Measurements from ENCODE around the gene NPAS2. TPM values are rescaled to one million over a fixed set of nuclear protein-coding genes. Genes with fewer than 3 reads are reported as not detected.

NPAS2 gene
- total RNA-seq, 2 donors from 2014 or later, result 29.2 to 50.8 TPM

GRCh38 chr2:100962366-100963025, 142.6 kb downstream of the NPAS2 start:
- Histone ChIP-seq H3K9me3 (no peaks in the 10 kb centered on the region), H3K4me1 (ENCODE audit: control insufficient read depth in 1 of 2, low read depth in 2 of 2) (peaks cover 13 to 51% of the 10 kb centered on the region in 2 donors), H3K27me3 (replicated peaks; ENCODE audit: insufficient read depth) (no peaks in the 10 kb centered on the region), H3K27ac (no peak overlapping the region), H3K4me3 (no peak overlapping the region), H3K36me3 (no peaks in the 10 kb centered on the region)
- ATAC-seq (ENCODE audit: insufficient number of reproducible peaks, low FRiP score, low read depth) (no peak), DNase-seq (ENCODE audit: low spot score) (no peak)
- no peak for TF ChIP-seq CTCF (IDR thresholded peaks at IDR 0.05)

DNA sequence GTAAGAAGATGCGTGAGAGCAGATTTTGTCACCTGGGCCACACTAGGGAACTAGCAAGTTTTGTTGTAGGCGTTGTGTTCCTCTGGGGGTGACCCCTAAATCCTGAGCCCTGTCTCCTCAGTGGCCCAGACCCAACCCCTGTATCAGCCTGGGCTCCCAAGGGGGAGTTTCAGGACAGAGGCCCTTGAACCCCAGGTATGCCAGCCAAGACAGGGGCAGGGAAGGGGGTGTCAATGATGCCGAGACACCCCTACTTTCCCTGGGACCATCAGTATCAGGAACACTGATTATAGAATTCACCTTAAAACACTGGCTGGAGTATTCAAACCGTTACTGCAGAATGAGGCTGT, 143.1 kb downstream of the NPAS2 start:
- ATAC-seq (ENCODE audit: insufficient number of reproducible peaks, low FRiP score, low read depth) (no peak), DNase-seq (ENCODE audit: low spot score) (no peak)
- peaks cover 13 to 48% of the 10 kb centered on the region in 2 donors for H3K4me1 ChIP-seq (ENCODE audit: control insufficient read depth in 1 of 2, low read depth in 2 of 2)
- no peak for TF ChIP-seq CTCF (IDR thresholded peaks at IDR 0.05)
- no peaks in the 10 kb centered on the region for H3K27me3 ChIP-seq (replicated peaks; ENCODE audit: insufficient read depth)
- no peak overlapping the region for H3K4me3 ChIP-seq
- H3K9me3 ChIP-seq, result no peaks in the 10 kb centered on the region
- H3K27ac ChIP-seq, result no peak overlapping the region
- no peaks in the 10 kb centered on the region for H3K36me3 ChIP-seq

GRCh38 chr2:100964222-100964621, 144.3 kb downstream of the NPAS2 start:
- TF ChIP-seq CTCF (IDR thresholded peaks at IDR 0.05), result no peak
- no peak for ATAC-seq (ENCODE audit: insufficient number of reproducible peaks, low FRiP score, low read depth)

GRCh38 chr2:100964681-100965169, 144.8 kb downstream of the NPAS2 start:
- no peak for TF ChIP-seq CTCF (IDR thresholded peaks at IDR 0.05)
- peak overlapping the region; percentile 69 to 70 for H3K27ac ChIP-seq
- no peaks in the 10 kb centered on the region for H3K27me3 ChIP-seq (replicated peaks; ENCODE audit: insufficient read depth)
- peak; percentile 67 for ATAC-seq (ENCODE audit: insufficient number of reproducible peaks, low FRiP score, low read depth)
- H3K9me3 ChIP-seq, result no peaks in the 10 kb centered on the region
- peaks cover 9 to 34% of the 10 kb centered on the region in 2 donors for H3K4me1 ChIP-seq (ENCODE audit: control insufficient read depth in 1 of 2, low read depth in 2 of 2)
- no peaks in the 10 kb centered on the region for H3K36me3 ChIP-seq
- peak overlapping the region; percentile 8 for H3K4me3 ChIP-seq
- no peak for DNase-seq (ENCODE audit: low spot score)

More at GRCh38 chr2:100964222-100964621, 144.3 kb downstream of the NPAS2 start:
- no peaks in the 10 kb centered on the region for H3K27me3 ChIP-seq (replicated peaks; ENCODE audit: insufficient read depth)
- peak overlapping the region; percentile 8 for H3K4me3 ChIP-seq
- peak overlapping the region; percentile 69 to 70 for H3K27ac ChIP-seq
- no peaks in the 10 kb centered on the region for H3K9me3 ChIP-seq
- DNase-seq (ENCODE audit: low spot score), result no peak
- H3K4me1 ChIP-seq (ENCODE audit: control insufficient read depth in 1 of 2, low read depth in 2 of 2), result peaks cover 9 to 36% of the 10 kb centered on the region in 2 donors
- no peaks in the 10 kb centered on the region for H3K36me3 ChIP-seq

- Histone ChIP-seq H3K27ac (peak overlapping the region in 1 of 2 donors; percentile 70), H3K9me3 (no peaks in the 10 kb centered on the region), H3K27me3 (replicated peaks; ENCODE audit: insufficient read depth) (no peaks in the 10 kb centered on the region), H3K4me1 (ENCODE audit: control insufficient read depth in 1 of 2, low read depth in 2 of 2) (peaks cover 9 to 34% of the 10 kb centered on the region in 2 donors), H3K36me3 (no peaks in the 10 kb centered on the region), H3K4me3 (no peak overlapping the region)
- ATAC-seq (ENCODE audit: insufficient number of reproducible peaks, low FRiP score, low read depth) (no peak), DNase-seq (ENCODE audit: low spot score) (no peak)
- TF ChIP-seq CTCF (IDR thresholded peaks at IDR 0.05), result no peak
These were observed 145.7 kb downstream of the NPAS2 start for GRCh38 chr2:100965596-100965995.
